Activated T-helper 1 cell treated with Interleukin-2 at 50 U/mL for 16 hours (primary cell): Measurements from ENCODE around the gene ZC3H7A.
"Not testable (repeated sequence)": the region's sequence is repeated elsewhere in the genome, so short reads cannot be mapped to it uniquely, and the experiment has no call there.

Source experiments
- DNase-seq: peaks from one replicate; pipeline ENCODE4 v3.0.0-alpha.2; 2020; ENCODE audit warnings: low read depth

ZC3H7A gene

GRCh38 chr16:11797166-11797956 is at the start of gene ZC3H7A:
Gene ZC3H7A, minus strand, starts transcription at chr16:11797258. Its CDS starts 14,904 bp downstream, at chr16:11782354.
- DNase-seq = peak; percentile 93

- DNase-seq = no peak
These were observed 47.4 kb upstream of the ZC3H7A start for GRCh38 chr16:11844499-11844898.

- DNase-seq = no peak
These were observed 46.8 kb upstream of the ZC3H7A start for GRCh38 chr16:11843861-11844260.

GRCh38 chr16:11843206-11843605 is 46.1 kb upstream of the ZC3H7A start:
- no peak for DNase-seq

GRCh38 chr16:11841026-11841425 is 44.0 kb upstream of the ZC3H7A start:
- no peak for DNase-seq

GRCh38 chr16:11836650-11837244 is 39.7 kb upstream of the ZC3H7A start:
- DNase-seq = no peak

GRCh38 chr16:11835891-11836649 is 39.0 kb upstream of the ZC3H7A start:
- DNase-seq = no peak

GRCh38 chr16:11835309-11835708 is 38.3 kb upstream of the ZC3H7A start:
- no peak for DNase-seq

GRCh38 chr16:11833951-11834695 is 37.1 kb upstream of the ZC3H7A start:
- no peak for DNase-seq

GRCh38 chr16:11828696-11829095 is 31.6 kb upstream of the ZC3H7A start:
- DNase-seq = no peak

GRCh38 chr16:11825520-11826165 is 28.6 kb upstream of the ZC3H7A start:
- not testable (repeated sequence) for DNase-seq

GRCh38 chr16:11824362-11824761 is 27.3 kb upstream of the ZC3H7A start:
- no peak for DNase-seq

GRCh38 chr16:11823645-11824044 is 26.6 kb upstream of the ZC3H7A start:
- not testable (repeated sequence) for DNase-seq

GRCh38 chr16:11819798-11820197 is 22.7 kb upstream of the ZC3H7A start:
- DNase-seq = no peak

- not testable (repeated sequence) for DNase-seq
These were observed 21.9 kb upstream of the ZC3H7A start for GRCh38 chr16:11818970-11819369.

- DNase-seq = no peak
These were observed 19.1 kb upstream of the ZC3H7A start for GRCh38 chr16:11816123-11816522.

- DNase-seq = not testable (repeated sequence)
These were observed 17.7 kb upstream of the ZC3H7A start for GRCh38 chr16:11814800-11815199.

GRCh38 chr16:11806721-11807120 is 9.7 kb upstream of the ZC3H7A start:
- DNase-seq = no peak

GRCh38 chr16:11805556-11805955 is 8.5 kb upstream of the ZC3H7A start:
- DNase-seq = no peak

GRCh38 chr16:11801481-11802021 is 4.5 kb upstream of the ZC3H7A start:
- no peak for DNase-seq

- no peak for DNase-seq
These were observed 3.3 kb upstream of the ZC3H7A start for GRCh38 chr16:11800382-11800718.
